Activated gamma-delta T cell treated with Interleukin-2 at 50 U/mL for 16 hours (primary cell): ENCODE results near the gene MBD3L1.

Experiments
- DNase-seq: peaks from one replicate; pipeline ENCODE4 v3.0.0-alpha.2; 2020

MBD3L1 gene

GRCh38 chr19:8881512-8881911 lies 49.3 kb downstream of the MBD3L1 start:
- DNase-seq, result no peak

- no peak for DNase-seq
Measured at GRCh38 chr19:8884416-8884815, 52.2 kb downstream of the MBD3L1 start.

GRCh38 chr19:8887364-8887763 lies 55.2 kb downstream of the MBD3L1 start:
- DNase-seq, result no peak

- DNase-seq, result no peak
Measured at GRCh38 chr19:8890260-8890659, 58.1 kb downstream of the MBD3L1 start.
